GM21576 (cell line): ENCODE results near the gene YIPF3.
"Not testable (repeated sequence)": the region's sequence is repeated elsewhere in the genome, so short reads cannot be mapped to it uniquely, and the experiment has no call there.

Experiments
- ATAC-seq: cut with Tn5 transposase; IDR thresholded peaks from one replicate; pipeline ENCODE4 v1.9.1; 2021; ENCODE audit warnings: mild to moderate bottlenecking, moderate library complexity; ENCODE audit not compliant: unreplicated experiment

YIPF3 gene

GRCh38 chr6:43467265-43467664, 49.5 kb downstream of the YIPF3 start:
- not testable (repeated sequence) for ATAC-seq

DNA sequence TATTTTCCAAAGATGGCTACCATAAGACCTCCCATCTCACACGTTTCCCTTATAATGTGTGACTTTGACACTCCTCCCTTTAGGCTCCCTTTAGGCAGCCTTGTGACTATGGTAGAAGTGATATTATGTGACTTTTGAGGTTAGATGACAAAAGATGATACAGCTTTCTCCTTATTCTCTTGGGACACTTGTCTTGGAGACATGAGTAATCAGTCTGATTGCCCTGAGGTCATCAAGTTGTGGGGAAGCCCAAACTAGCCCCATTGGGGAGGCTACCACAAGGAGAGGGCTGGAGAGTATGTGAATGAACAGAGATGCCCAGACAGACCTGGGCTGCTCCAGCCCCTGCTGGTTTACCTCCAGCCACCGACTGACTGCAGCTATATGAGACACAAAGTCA, 50.8 kb downstream of the YIPF3 start:
- ATAC-seq = no peak

DNA sequence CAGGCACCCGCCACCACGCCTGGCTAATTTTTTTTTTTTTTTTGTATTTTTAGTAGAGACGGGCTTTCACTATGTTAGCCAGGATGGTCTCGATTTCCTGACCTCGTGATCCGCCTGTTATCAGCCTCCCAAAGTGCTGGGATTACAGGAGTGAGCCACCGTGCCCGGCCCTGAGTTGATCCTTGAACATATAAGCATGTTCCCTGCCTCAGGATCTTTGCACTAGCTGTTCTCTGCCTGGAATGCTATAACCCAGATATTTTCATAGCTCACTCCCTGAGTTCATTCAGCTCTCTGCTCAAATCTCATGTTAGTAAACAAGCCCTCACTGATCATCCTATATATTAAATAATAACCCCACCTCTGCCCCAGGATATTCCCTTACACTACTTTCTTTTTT, 52.4 kb downstream of the YIPF3 start:
- ATAC-seq = no peak

DNA sequence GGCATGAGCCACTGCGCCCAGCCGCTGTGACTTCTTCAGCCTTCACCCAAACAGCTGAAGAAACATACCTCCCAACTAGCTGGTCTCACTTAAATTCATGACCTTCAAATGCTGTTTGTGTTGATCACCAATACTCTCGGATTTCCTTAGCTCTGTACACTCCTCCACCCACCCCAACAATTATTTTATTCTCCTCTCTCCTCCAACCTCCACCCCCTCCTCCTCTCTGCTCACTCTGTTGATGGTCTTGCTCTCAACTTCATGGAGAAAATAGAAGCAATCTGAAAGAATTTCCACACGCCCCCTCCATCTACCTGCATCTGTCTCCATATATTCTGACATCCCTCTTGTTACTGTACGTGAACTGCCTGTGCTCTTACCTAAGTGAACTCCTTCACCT, 54.8 kb downstream of the YIPF3 start:
- ATAC-seq = no peak
